Measurements from ENCODE around the gene RDH5. TPM values are rescaled to one million over a fixed set of nuclear protein-coding genes. Genes with fewer than 3 reads are reported as not detected.

RDH5 gene
- total and polyA plus RNA-seq, 2 of the 4 experiments (the other 2 are of a cell fraction) = 7.3 to 18.8 TPM

DNA sequence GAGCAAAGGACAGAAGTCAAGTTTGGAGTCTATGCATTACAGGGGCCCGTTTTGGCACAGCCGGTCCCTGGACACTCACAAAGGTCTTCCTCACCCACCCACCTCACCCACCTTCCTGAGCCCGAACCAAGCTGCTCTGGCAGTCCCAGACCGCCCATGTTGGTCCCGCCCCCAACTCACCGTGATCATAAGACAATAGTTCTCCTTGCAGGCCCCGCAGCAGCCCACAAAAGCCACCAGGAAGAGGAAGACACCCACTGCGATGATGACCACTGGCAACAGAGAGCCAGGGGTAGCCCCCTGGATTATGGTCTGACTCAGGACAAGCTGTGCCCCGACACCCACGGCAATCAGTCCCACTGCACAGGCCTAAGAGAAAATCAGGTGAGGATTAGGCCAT is 6.8 kb downstream of the RDH5 start:
- Histone ChIP-seq H2AFZ (replicated peaks; ENCODE audit: low read length, poor library complexity) (no peak overlapping the region), H4K20me1 (ENCODE audit: insufficient read depth, low read length) (peaks cover 61% of the 10 kb centered on the region), H3K27ac (ENCODE audit: insufficient read depth, low read length) (peak overlapping the region; percentile 98), H3K27me3 (ENCODE audit: control insufficient read depth, insufficient read depth, low read length) (no peaks in the 10 kb centered on the region), H3K4me1 (ENCODE audit: control insufficient read depth, insufficient read depth, low read length) (peaks cover 8% of the 10 kb centered on the region), H3K4me2 (ENCODE audit: low read depth, low read length) (peak overlapping the region; percentile 94), H2AK5ac (ENCODE audit: low read depth, low read length) (no peak overlapping the region; the same call in 1 of the 2 replicates), H3K4ac (ENCODE audit: low read depth, low read length) (peak overlapping the region; percentile 59), H3K9me1 (ENCODE audit: insufficient read depth, low read length) (no peaks in the 10 kb centered on the region), H2BK15ac (ENCODE audit: low read depth, low read length) (no peak overlapping the region), H4K91ac (ENCODE audit: insufficient read depth, low read depth, low read length) (no peak overlapping the region), H3K14ac (replicated peaks; ENCODE audit: low read depth, low read length) (peak overlapping the region; percentile 68), H3K79me1 (ENCODE audit: low read depth in 1 of 2, low read length in 2 of 2) (peaks cover 10 to 69% of the 10 kb centered on the region in 2 experiments), H3K56ac (ENCODE audit: extremely low read depth, insufficient read depth, low read length) (0 out of 2 replicates have a peak overlapping the region, but pooled peaks have one; percentile 80), H2BK5ac (ENCODE audit: low read depth, low read length, poor library complexity, severe bottlenecking) (peak overlapping the region; percentile 94), H3K23ac (ENCODE audit: low read depth, low read length) (peak overlapping the region; percentile 52), H3K9me3 (ENCODE audit: control insufficient read depth, insufficient read depth, low read length) (no peaks in the 10 kb centered on the region), H2BK20ac (ENCODE audit: low read depth, low read length) (no peak overlapping the region), H2BK120ac (ENCODE audit: low read depth, low read length) (no peak overlapping the region), H3K18ac (ENCODE audit: low read depth, low read length) (no peak overlapping the region), H3K9ac (ENCODE audit: low read depth, low read length) (peak overlapping the region; percentile 94), H2AK9ac (replicated peaks; ENCODE audit: low read depth, low read length, poor library complexity) (peak overlapping the region; percentile 87), H3K4me3 (ENCODE audit: insufficient read depth, low read depth, low read length) (peak overlapping the region; percentile 90), H4K8ac (ENCODE audit: low read depth in 2 of 2, low read length in 2 of 2) (no peak overlapping the region), H4K5ac (ENCODE audit: low read depth, low read length) (no peak overlapping the region), H3K36me3 (ENCODE audit: control insufficient read depth, insufficient read depth, low read length) (peaks cover 45% of the 10 kb centered on the region)
- BruUV-seq (replicated peaks) = no TSS peak
- in situ Hi-C loops (cut with MboI; ENCODE audit: low sequenced_read_pairs) (no loop called here), intact Hi-C loops (cut with micrococcal nuclease) (no loop called here), dilution Hi-C loops (cut with HindIII; ENCODE audit: low sequenced_read_pairs, unreplicated experiment) (no loop called here)
- CTCF ChIA-PET = no interaction called here
- DNase-seq (no peak), ATAC-seq (ENCODE audit: low read depth) (no peak)
- POLR2A ChIA-PET (ENCODE audit: unreplicated experiment) = no interaction called here
- 60% methylated on average over 1 of the region's 10 CpGs; no CpG with 5 or more reads in 1 of the 2 experiments for WGBS, 2 experiments (ENCODE audit: extremely low coverage in 2 of 2, insufficient read length in 1 of 2)
- no peak for TF ChIP-seq MAZ (IDR thresholded peaks at IDR 0.05; ENCODE audit: borderline replicate concordance, low read depth, low read length)
- no peak for TF ChIP-seq FOS (IDR thresholded peaks at IDR 0.05; ENCODE audit: low read depth, low read length)
- TF ChIP-seq, protein P1, sequence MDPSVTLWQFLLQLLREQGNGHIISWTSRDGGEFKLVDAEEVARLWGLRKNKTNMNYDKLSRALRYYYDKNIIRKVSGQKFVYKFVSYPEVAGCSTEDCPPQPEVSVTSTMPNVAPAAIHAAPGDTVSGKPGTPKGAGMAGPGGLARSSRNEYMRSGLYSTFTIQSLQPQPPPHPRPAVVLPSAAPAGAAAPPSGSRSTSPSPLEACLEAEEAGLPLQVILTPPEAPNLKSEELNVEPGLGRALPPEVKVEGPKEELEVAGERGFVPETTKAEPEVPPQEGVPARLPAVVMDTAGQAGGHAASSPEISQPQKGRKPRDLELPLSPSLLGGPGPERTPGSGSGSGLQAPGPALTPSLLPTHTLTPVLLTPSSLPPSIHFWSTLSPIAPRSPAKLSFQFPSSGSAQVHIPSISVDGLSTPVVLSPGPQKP (IDR thresholded peaks at IDR 0.05; ENCODE audit: borderline replicate concordance, low read depth, low read length) = no peak
